OCI-LY1 (cell line): Measurements from ENCODE around the gene PRKCH.

Source experiments
- H2AFZ ChIP-seq: fragments of 200-600 bp; sonication (generic), shearing (Covaris generic); 2 replicates; pipeline ENCODE4 v1.6.0; 2014; ENCODE audit warnings: antibody characterized with exemption, mild to moderate bottlenecking, low read length
- H3F3A ChIP-seq: fragments of 200-600 bp; sonication (generic), shearing (Covaris generic); 2 replicates; pipeline ENCODE4 v1.6.0; 2014; ENCODE audit warnings: mild to moderate bottlenecking, antibody characterized with exemption, low read length, moderate library complexity; ENCODE audit not compliant: insufficient read depth
- H3K27ac ChIP-seq: fragments of 200-600 bp; sonication (generic); 2 replicates; pipeline ENCODE4 v1.5.1; 2014; ENCODE audit warnings: low read length, mixed run types, mild to moderate bottlenecking, low read depth; ENCODE audit not compliant: poor library complexity, severe bottlenecking
- H3K27me3 ChIP-seq: fragments of 200-600 bp; sonication (generic); 2 replicates; pipeline ENCODE4 v1.6.0; 2014; ENCODE audit warnings: antibody characterized with exemption, mild to moderate bottlenecking, low read length, moderate library complexity; ENCODE audit not compliant: insufficient read depth
- H3K36me3 ChIP-seq: fragments of 200-600 bp; sonication (generic); 2 replicates; pipeline ENCODE4 v1.6.1; 2014; ENCODE audit warnings: mild to moderate bottlenecking, antibody characterized with exemption, low read length, moderate library complexity, mixed read lengths; ENCODE audit not compliant: insufficient read depth
- H3K4me1 ChIP-seq: fragments of 200-600 bp; sonication (generic); 2 replicates; pipeline ENCODE4 v1.5.1; 2014; ENCODE audit warnings: mild to moderate bottlenecking, low read length, moderate library complexity; ENCODE audit not compliant: insufficient read depth, severe bottlenecking
- H3K4me2 ChIP-seq: fragments of 200-600 bp; sonication (generic), shearing (Covaris generic); 2 replicates; pipeline ENCODE4 v1.6.1; 2014; ENCODE audit warnings: low read length
- H3K4me3 ChIP-seq: fragments of 200-600 bp; sonication (generic); 2 replicates; pipeline ENCODE4 v1.5.1; 2014; ENCODE audit warnings: low read length, low read depth, mild to moderate bottlenecking, mixed read lengths; ENCODE audit not compliant: poor library complexity, severe bottlenecking
- H3K79me2 ChIP-seq: fragments of 200-600 bp; shearing (Covaris generic); 2 replicates; pipeline ENCODE4 v1.6.1; 2016; ENCODE audit warnings: mixed run types, low read length, mixed read lengths; ENCODE audit not compliant: insufficient read depth
- H3K9ac ChIP-seq: fragments of 200-600 bp; sonication (generic), shearing (Covaris generic); 2 replicates; pipeline ENCODE4 v1.6.1; 2014; ENCODE audit warnings: mild to moderate bottlenecking, low read length, mixed read lengths
- H3K9me2 ChIP-seq: fragments of 200-600 bp; sonication (generic), shearing (Covaris generic); 2 replicates; pipeline ENCODE4 v1.6.1; 2014; ENCODE audit warnings: low read depth, mild to moderate bottlenecking, low read length, mixed read lengths
- H3K9me3 ChIP-seq: fragments of 200-600 bp; shearing (Covaris generic); 2 replicates; pipeline ENCODE4 v1.6.1; 2014; ENCODE audit warnings: low read length, mixed read lengths
- H4K20me1 ChIP-seq: fragments of 200-600 bp; sonication (generic), shearing (Covaris generic); 2 replicates; pipeline ENCODE4 v1.6.0; 2016; ENCODE audit warnings: mild to moderate bottlenecking, low read length; ENCODE audit not compliant: insufficient read depth
- CTCF ChIP-seq: fragments of 200-600 bp; sonication (generic), shearing (Covaris generic); IDR thresholded peaks from 2 replicates; pipeline ENCODE4 v1.5.1; 2017; ENCODE audit warnings: mild to moderate bottlenecking, antibody characterized with exemption, low read length, moderate library complexity, mixed read lengths
- EZH2 ChIP-seq: fragments of 200-600 bp; sonication (generic), shearing (Covaris generic); IDR thresholded peaks from 2 replicates; pipeline ENCODE4 v1.8.0; 2017; ENCODE audit warnings: borderline replicate concordance, mixed run types, mild to moderate bottlenecking, antibody characterized with exemption, low read length, moderate library complexity, mixed read lengths

Gene PRKCH

GRCh38 chr14:61382842-61383241, 61.5 kb downstream of the PRKCH start:
- TF ChIP-seq EZH2 (no peak), CTCF (no peak)
- H4K20me1 ChIP-seq, result no peaks in the 10 kb centered on the region

GRCh38 chr14:61385002-61385685, 63.8 kb downstream of the PRKCH start:
- Histone ChIP-seq H3K9ac (no peak overlapping the region), H3K4me2 (no peak overlapping the region), H3K4me3 (no peak overlapping the region), H3K79me2 (no peaks in the 10 kb centered on the region), H2AFZ (no peak overlapping the region), H3K27ac (no peak overlapping the region), H3F3A (no peaks in the 10 kb centered on the region), H3K9me2 (no peaks in the 10 kb centered on the region), H4K20me1 (no peaks in the 10 kb centered on the region), H3K27me3 (no peaks in the 10 kb centered on the region; the same call in 1 of the 2 replicates), H3K9me3 (no peaks in the 10 kb centered on the region), H3K4me1 (no peaks in the 10 kb centered on the region), H3K36me3 (no peaks in the 10 kb centered on the region)
- no peak for TF ChIP-seq CTCF
- no peak for TF ChIP-seq EZH2

More at GRCh38 chr14:61382842-61383241, 61.5 kb downstream of the PRKCH start:
- Histone ChIP-seq H3K9me3 (no peaks in the 10 kb centered on the region), H3K9ac (no peak overlapping the region), H3K9me2 (no peaks in the 10 kb centered on the region), H2AFZ (no peak overlapping the region), H3K79me2 (no peaks in the 10 kb centered on the region), H3K4me2 (no peak overlapping the region), H3K27ac (no peak overlapping the region), H3K4me3 (no peak overlapping the region), H3F3A (no peaks in the 10 kb centered on the region), H3K36me3 (no peaks in the 10 kb centered on the region), H3K4me1 (no peaks in the 10 kb centered on the region), H3K27me3 (no peaks in the 10 kb centered on the region; the same call in 1 of the 2 replicates)

GRCh38 chr14:61386173-61386772, 64.9 kb downstream of the PRKCH start:
- Histone ChIP-seq H3K9me3 (no peaks in the 10 kb centered on the region), H3K9me2 (no peaks in the 10 kb centered on the region), H2AFZ (no peak overlapping the region), H3K9ac (no peak overlapping the region), H3F3A (no peaks in the 10 kb centered on the region), H3K4me1 (no peaks in the 10 kb centered on the region), H3K36me3 (no peaks in the 10 kb centered on the region), H3K27ac (no peak overlapping the region), H3K27me3 (no peaks in the 10 kb centered on the region; the same call in 1 of the 2 replicates), H3K79me2 (no peaks in the 10 kb centered on the region), H3K4me3 (no peak overlapping the region), H3K4me2 (no peak overlapping the region), H4K20me1 (no peaks in the 10 kb centered on the region)
- no peak for TF ChIP-seq CTCF
- no peak for TF ChIP-seq EZH2
